H1 (cell line): ENCODE data around the gene MRPS35. TPM values are rescaled to one million over a fixed set of nuclear protein-coding genes. Genes with fewer than 3 reads are reported as not detected.

Experiments used
- CTCF ChIA-PET: fragments of 300-600 bp; sonication (Branson Sonifier 250); formaldehyde crosslinking; loops from one replicate; lab custom pipeline; 2021; ENCODE audit not compliant: partially characterized antibody; lab: Charles Lee
- POLR2A ChIA-PET: fragments of 300-600 bp; sonication (Branson Sonifier 250); formaldehyde crosslinking; loops from one replicate; lab custom pipeline; 2021; ENCODE audit warnings: inconsistent platforms; ENCODE audit not compliant: partially characterized antibody; lab: Charles Lee
- DNase-seq, 2 experiments: peaks; one replicate each; pipeline versions ENCODE4 v3.0.0 to v3.0.0-alpha.2; 2010 to 2022; ENCODE audit warnings: low spot score in 2 of 2, low read depth in 1 of 2, mixed read lengths in 1 of 2
- FAIRE-seq: peaks from 2 replicates; lab custom pipeline; 2011; peaks lifted over from hg19 to GRCh38; lab: Jason Lieb, UNC
- H2AFZ ChIP-seq: 2 replicates; pipeline ENCODE4 v1.8.1; 2012; ENCODE audit warnings: low read length, inconsistent platforms
- H2AK5ac ChIP-seq: 2 replicates; pipeline ENCODE4 v1.6.1; 2013; ENCODE audit warnings: low read depth, low read length
- H2BK120ac ChIP-seq: replicated peaks from 2 replicates; pipeline ENCODE3; 2013; ENCODE audit warnings: low read depth, low read length, inconsistent platforms
- H2BK12ac ChIP-seq: 2 replicates; pipeline ENCODE4 v1.6.1; 2013; ENCODE audit warnings: low read depth, low read length
- H2BK15ac ChIP-seq: 2 replicates; pipeline ENCODE4 v1.6.1; 2013; ENCODE audit warnings: low read length
- H2BK20ac ChIP-seq: 2 replicates; pipeline ENCODE4 v1.6.1; 2013; ENCODE audit warnings: low read length
- H2BK5ac ChIP-seq: 2 replicates; pipeline ENCODE4 v1.6.1; 2013; ENCODE audit warnings: low read depth, low read length
- H3K14ac ChIP-seq: 2 replicates; pipeline ENCODE4 v1.6.1; 2013; ENCODE audit warnings: inconsistent platforms; ENCODE audit not compliant: insufficient read length
- H3K18ac ChIP-seq: 2 replicates; pipeline ENCODE4 v1.6.1; 2013; ENCODE audit warnings: low read length; ENCODE audit errors: extremely low read depth
- H3K23ac ChIP-seq: 2 replicates; pipeline ENCODE4 v1.6.1; 2013; ENCODE audit warnings: inconsistent platforms; ENCODE audit not compliant: insufficient read length
- H3K23me2 ChIP-seq: 2 replicates; pipeline ENCODE4 v1.6.1; 2013; ENCODE audit warnings: low read depth, low read length
- H3K27ac ChIP-seq: 2 replicates; pipeline ENCODE4 v1.6.1; 2011; ENCODE audit warnings: low read depth, low read length, inconsistent platforms
- H3K27me3 ChIP-seq, 4 experiments: replicated peaks in 1 of 4; 1 replicate in 1 of 4; 2 replicates in 3 of 4; pipeline versions ENCODE4 v1.6.1 to v1.8.1; 2011 to 2013; ENCODE audit warnings: low read length in 3 of 4, mild to moderate bottlenecking in 3 of 4, inconsistent platforms in 2 of 4, mixed read lengths in 2 of 4, moderate library complexity in 1 of 4; ENCODE audit not compliant: control insufficient read depth in 3 of 4, insufficient read depth in 3 of 4; ENCODE audit errors: extremely low read depth in 1 of 4
- H3K36me3 ChIP-seq, 4 experiments: 2 replicates each; pipeline versions ENCODE4 v1.6.1 to v1.8.1; 2011 to 2013; ENCODE audit warnings: mild to moderate bottlenecking in 4 of 4, low read length in 3 of 4, moderate library complexity in 2 of 4, control low read depth in 1 of 4, inconsistent platforms in 1 of 4; ENCODE audit not compliant: insufficient read depth in 4 of 4, control insufficient read depth in 2 of 4
- H3K4ac ChIP-seq: replicated peaks from 2 replicates; pipeline ENCODE3; 2013; ENCODE audit warnings: low read length, low read depth, mixed read lengths, inconsistent platforms; ENCODE audit not compliant: insufficient read length
- H3K4me1 ChIP-seq, 4 experiments: replicated peaks in 1 of 4; 1 replicate in 1 of 4; 2 replicates in 3 of 4; pipeline versions ENCODE4 v1.6.1 to v1.8.1; 2011 to 2013; ENCODE audit warnings: low read length in 3 of 4, inconsistent platforms in 2 of 4, mixed read lengths in 1 of 4; ENCODE audit not compliant: insufficient read depth in 4 of 4, control insufficient read depth in 3 of 4
- H3K4me2 ChIP-seq, 2 experiments: 2 replicates each; pipeline versions ENCODE4 v1.6.1 to v1.8.1; 2011 to 2013; ENCODE audit warnings: low read depth in 2 of 2, low read length in 2 of 2, control low read depth in 1 of 2, inconsistent platforms in 1 of 2, mild to moderate bottlenecking in 1 of 2; ENCODE audit not compliant: insufficient read depth in 1 of 2
- H3K4me3 ChIP-seq, 4 experiments: fragments of 200-600, 300-600 bp in 1 of 4; sonication (generic), shearing (Covaris generic), sonication (Bioruptor Twin) in 1 of 4; 2 replicates each; pipeline versions ENCODE4 v1.5.1 to v1.8.1; 2011 to 2016; ENCODE audit warnings: low read length in 4 of 4, low read depth in 3 of 4, control low read depth in 2 of 4, inconsistent platforms in 2 of 4, mild to moderate bottlenecking in 2 of 4, mixed read lengths in 1 of 4, moderate library complexity in 1 of 4; ENCODE audit not compliant: insufficient read depth in 2 of 4; ENCODE audit errors: extremely low read depth in 1 of 4
- H3K56ac ChIP-seq: replicated peaks from 2 replicates; pipeline ENCODE3; 2013; ENCODE audit warnings: low read depth, mild to moderate bottlenecking, mixed read lengths, low read length, inconsistent platforms; ENCODE audit not compliant: insufficient read length
- H3K79me1 ChIP-seq: 2 replicates; pipeline ENCODE4 v1.6.1; 2013; ENCODE audit warnings: low read depth, low read length, control low read depth
- H3K79me2 ChIP-seq, 2 experiments: 2 replicates each; pipeline versions ENCODE4 v1.6.1 to v1.8.1; 2012 to 2013; ENCODE audit warnings: low read length in 2 of 2, mild to moderate bottlenecking in 2 of 2, inconsistent platforms in 1 of 2; ENCODE audit not compliant: insufficient read depth in 2 of 2, control insufficient read depth in 1 of 2
- H3K9ac ChIP-seq, 4 experiments: replicated peaks in 1 of 4; 1 replicate in 1 of 4; 2 replicates in 3 of 4; pipeline versions ENCODE4 v1.6.1 to v1.8.1; 2011 to 2013; ENCODE audit warnings: low read depth in 3 of 4, low read length in 3 of 4, control low read depth in 2 of 4, mild to moderate bottlenecking in 2 of 4, moderate library complexity in 2 of 4, inconsistent platforms in 1 of 4; ENCODE audit errors: extremely low read depth in 1 of 4
- H3K9me3 ChIP-seq, 2 experiments: 2 replicates each; pipeline versions ENCODE4 v1.6.1 to v1.8.1; 2012 to 2013; ENCODE audit warnings: mild to moderate bottlenecking in 2 of 2, moderate library complexity in 2 of 2, control low read depth in 1 of 2, inconsistent platforms in 1 of 2, low read depth in 1 of 2, low read length in 1 of 2, mixed read lengths in 1 of 2; ENCODE audit not compliant: insufficient read depth in 2 of 2
- H4K20me1 ChIP-seq, 2 experiments: replicated peaks in 1 of 2; 2 replicates each; pipeline versions ENCODE3 to v1.8.1; 2011 to 2013; ENCODE audit warnings: inconsistent platforms in 2 of 2, low read length in 2 of 2, mild to moderate bottlenecking in 1 of 2; ENCODE audit not compliant: insufficient read depth in 2 of 2, control insufficient read depth in 1 of 2
- H4K5ac ChIP-seq: 2 replicates; pipeline ENCODE4 v1.6.1; 2013; ENCODE audit warnings: low read length, low read depth, mixed read lengths, inconsistent platforms; ENCODE audit not compliant: insufficient read length
- H4K8ac ChIP-seq: 2 replicates; pipeline ENCODE4 v1.8.0; 2013; ENCODE audit warnings: mild to moderate bottlenecking, moderate library complexity, low read length, inconsistent platforms; ENCODE audit not compliant: insufficient read depth; ENCODE audit errors: extremely low read depth
- H4K91ac ChIP-seq: replicated peaks from 2 replicates; pipeline ENCODE3; 2013; ENCODE audit warnings: low read length, mixed read lengths, inconsistent platforms; ENCODE audit not compliant: insufficient read length
- ASH2L ChIP-seq: fragments of 200-600, 300-600 bp; sonication (generic); IDR thresholded peaks from one replicate; pipeline ENCODE4 v1.7.1; 2017; ENCODE audit warnings: low read length
- CHD1 ChIP-seq: IDR thresholded peaks from 2 replicates; pipeline ENCODE4 v1.6.1; 2012; ENCODE audit warnings: low read depth, low read length, improper control_type of control experiment
- EP300 ChIP-seq, 2 experiments: IDR thresholded peaks; 1 replicate in 1 of 2; 2 replicates in 1 of 2; pipeline ENCODE4 v1.6.1; 2011 to 2012; ENCODE audit warnings: low read depth in 2 of 2, low read length in 2 of 2, mild to moderate bottlenecking in 2 of 2, borderline replicate concordance in 1 of 2, inconsistent platforms in 1 of 2, moderate library complexity in 1 of 2
- FOSL1 ChIP-seq: IDR thresholded peaks from 2 replicates; pipeline ENCODE4 v1.6.1; 2011; ENCODE audit warnings: mild to moderate bottlenecking, low read depth, low read length, moderate library complexity; ENCODE audit not compliant: insufficient read depth
- GABPA ChIP-seq: IDR thresholded peaks from 2 replicates; pipeline ENCODE4 v1.6.1; 2011; ENCODE audit warnings: mild to moderate bottlenecking, low read length, moderate library complexity, borderline replicate concordance; ENCODE audit not compliant: insufficient read depth
- HDAC6 ChIP-seq: IDR thresholded peaks from one replicate; pipeline ENCODE4 v1.7.1; 2012; ENCODE audit warnings: low read depth, mild to moderate bottlenecking, inconsistent platforms, low read length, moderate library complexity
- KDM1A ChIP-seq: fragments of 200-600, 300-600 bp; sonication (generic); IDR thresholded peaks from 2 replicates; pipeline ENCODE4 v1.7.1; 2016; ENCODE audit warnings: mild to moderate bottlenecking, low read length, borderline replicate concordance
- KDM5A ChIP-seq: fragments of 200-600 bp; IDR thresholded peaks from 2 replicates; pipeline ENCODE4 v1.7.1; 2012; ENCODE audit warnings: mild to moderate bottlenecking, low read length, inconsistent platforms, mixed read lengths
- MAFK ChIP-seq: IDR thresholded peaks from 2 replicates; pipeline ENCODE4 v1.6.1; 2012; ENCODE audit warnings: low read depth, mild to moderate bottlenecking, improper control_type of control experiment, low read length
- NRF1 ChIP-seq: IDR thresholded peaks from 2 replicates; pipeline ENCODE4 v1.6.1; 2011; ENCODE audit warnings: mild to moderate bottlenecking, low read depth, low read length, improper control_type of control experiment
- PHF8 ChIP-seq: fragments of 200-600 bp; sonication (generic); conservative IDR thresholded peaks from 2 replicates; pipeline ENCODE4 v1.7.1; 2012; ENCODE audit warnings: low read depth, mild to moderate bottlenecking, inconsistent platforms, low read length, moderate library complexity
- RBBP5 ChIP-seq: IDR thresholded peaks from 2 replicates; pipeline ENCODE4 v1.7.1; 2012; ENCODE audit warnings: low read depth, mild to moderate bottlenecking, inconsistent platforms, low read length, moderate library complexity, borderline replicate concordance
- TAF7 ChIP-seq: optimal IDR thresholded peaks from 2 replicates; pipeline ENCODE3; 2011; ENCODE audit warnings: low read depth, mild to moderate bottlenecking, inconsistent platforms, low read length, moderate library complexity, borderline replicate concordance
- TCF12 ChIP-seq: IDR thresholded peaks from 2 replicates; pipeline ENCODE4 v1.6.1; 2011; ENCODE audit warnings: low read depth, mild to moderate bottlenecking, low read length
- WGBS, 2 experiments: shearing (Covaris generic) in 1 of 2; methylation state at CpG; one replicate each; pipeline versions ENCODE4 v1.1.6 to v1.1.7; 2013 to 2015; ENCODE audit warnings: low lambda C conversion rate in 2 of 2, mixed read lengths in 2 of 2, inconsistent platforms in 1 of 2, low coverage in 1 of 2, missing lambda C conversion rate in 1 of 2; ENCODE audit not compliant: insufficient replicate concordance in 2 of 2, insufficient coverage in 1 of 2, insufficient read length in 1 of 2; ENCODE audit errors: extremely low coverage in 1 of 2, missing lambda C conversion rate in 1 of 2; 5-methylcytosine and 5-hydroxymethylcytosine counted together
- polyA plus RNA-seq, 7 experiments: library from polyadenylated mRNA; depleted of rRNA in 3 of 7; stranded (reverse) in 5 of 7; unstranded in 2 of 7; fragments of >200 nt in 5 of 7; fragments of 200-250 nt in 2 of 7; gene quantifications; 1 replicate in 5 of 7; 2 replicates in 1 of 7; 4 replicates in 1 of 7; pipeline versions ENCODE4 v1.2.1 to v1.2.3, GENCODE V29; 2011 to 2013; ENCODE audit warnings: missing spikeins in 2 of 7, mixed read lengths in 2 of 7
- total RNA-seq: library from RNA; stranded (reverse); fragmentation: NEBNext Ultra II Directional; extraction: Animal tissue kit (Norgen Biotek cat#: 25700); gene quantifications from 2 replicates; pipeline ENCODE4 v1.2.1, GENCODE V29; 2021

MRPS35 gene
- total and polyA plus RNA-seq, 2 of the 8 experiments (the other 6 are each of a cell fraction or from before 2014, with no cell fraction given) = 26.8 to 47.9 TPM

- H3K9ac ChIP-seq = no peak overlapping the region
- no peak overlapping the region for H3K4me2 ChIP-seq
- H3K56ac ChIP-seq = no peak overlapping the region
- no peak overlapping the region for H3K4ac ChIP-seq
- no peak overlapping the region for H3K23ac ChIP-seq
- 0 out of 2 replicates have a peak overlapping the region, but pooled peaks have one; percentile 13 for H2BK12ac ChIP-seq
- no peaks in the 10 kb centered on the region for H4K20me1 ChIP-seq
- POLR2A ChIA-PET = interaction anchor here (1.5 kb wide), 1 partner anchor 75 kb away, joined by 3 read pairs; the partner anchor contains the start of genes KLHL42 and MANSC4
- no peak overlapping the region for H4K8ac ChIP-seq
- H2BK20ac ChIP-seq = no peak overlapping the region
- no peak overlapping the region for H2BK120ac ChIP-seq
- H3K14ac ChIP-seq = no peak overlapping the region
- H2AFZ ChIP-seq = no peak overlapping the region; the same call in 1 of the 2 replicates
- H4K5ac ChIP-seq = no peak overlapping the region
- no peak overlapping the region for H2AK5ac ChIP-seq
- no peaks in the 10 kb centered on the region for H3K9me3 ChIP-seq
- H2BK5ac ChIP-seq = no peak overlapping the region
- no peaks in the 10 kb centered on the region for H3K36me3 ChIP-seq
- WGBS, 2 experiments = 77% methylated on average over 8 of the region's 8 CpGs; no CpG with 5 or more reads in 1 of the 2 experiments
- no peak overlapping the region for H4K91ac ChIP-seq
- H3K23me2 ChIP-seq = no peaks in the 10 kb centered on the region
- H3K79me2 ChIP-seq = no peaks in the 10 kb centered on the region
- H3K79me1 ChIP-seq = no peaks in the 10 kb centered on the region
- CTCF ChIA-PET = interaction anchor here (0.6 to 2.0 kb wide), 9 partner anchors 9 to 1516 kb away, joined by 3 to 7 read pairs (median 3); partner anchors contain the start of gene REP15
- FAIRE-seq (no peak), DNase-seq (peak in 1 of 2 experiments; percentile 54)
- no peak overlapping the region for H3K18ac ChIP-seq
- no peak overlapping the region for H3K4me3 ChIP-seq
- no peak overlapping the region for H3K27ac ChIP-seq
- H3K4me1 ChIP-seq = peaks cover 0 to 3% (median 1%) of the 10 kb centered on the region in 4 experiments; a peak in 3 of 7 replicates
- no peak overlapping the region for H2BK15ac ChIP-seq
- no peaks in the 10 kb centered on the region for H3K27me3 ChIP-seq
- no peak for TF ChIP-seq TAF7
- TF ChIP-seq HDAC6 = no peak
- TF ChIP-seq GABPA = no peak
- no peak for TF ChIP-seq MAFK
- TF ChIP-seq KDM1A = no peak
- TF ChIP-seq RBBP5 = no peak
- no peak for TF ChIP-seq PHF8
- no peak for TF ChIP-seq NRF1
- no peak for TF ChIP-seq TCF12
- TF ChIP-seq EP300 (IDR thresholded peaks at IDR 0.05; ENCODE audit: borderline replicate concordance in 1 of 2, low read depth in 2 of 2, low read length in 2 of 2) = no peak
- no peak for TF ChIP-seq FOSL1
- no peak for TF ChIP-seq CHD1
- TF ChIP-seq ASH2L = no peak
- TF ChIP-seq KDM5A = no peak
These were observed 5.4 kb upstream of the MRPS35 start for GRCh38 chr12:27705263-27705662.
